Measurements from ENCODE around the gene NID2.

NID2 gene

DNA sequence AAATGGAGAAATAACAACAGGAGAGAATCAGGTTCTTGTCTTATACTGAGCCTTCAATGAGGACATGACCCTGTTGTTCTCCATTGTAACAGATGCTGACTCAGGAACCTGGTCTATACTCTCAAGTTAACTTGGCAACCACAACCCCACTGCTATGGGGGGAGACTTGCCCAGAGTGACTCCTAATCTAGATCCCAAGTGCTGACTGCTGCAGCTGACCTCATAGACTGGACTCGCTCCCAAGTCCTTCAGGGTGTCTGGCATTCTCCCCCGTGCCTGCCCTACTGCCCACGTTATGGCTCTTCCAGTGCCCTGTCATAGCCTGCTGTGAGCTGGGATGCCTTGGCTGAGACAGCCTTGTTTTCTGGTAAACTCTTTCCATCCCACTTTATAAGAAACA, 37.1 kb downstream of the NID2 start:
- Histone ChIP-seq H3K27ac (peak overlapping the region in 1 of 2 donors; percentile 68), H3K4me3 (peak overlapping the region; percentile 12)
- TF ChIP-seq CTCF (IDR thresholded peaks at IDR 0.05): no peak
- no peak for DNase-seq (ENCODE audit: low spot score)

DNA sequence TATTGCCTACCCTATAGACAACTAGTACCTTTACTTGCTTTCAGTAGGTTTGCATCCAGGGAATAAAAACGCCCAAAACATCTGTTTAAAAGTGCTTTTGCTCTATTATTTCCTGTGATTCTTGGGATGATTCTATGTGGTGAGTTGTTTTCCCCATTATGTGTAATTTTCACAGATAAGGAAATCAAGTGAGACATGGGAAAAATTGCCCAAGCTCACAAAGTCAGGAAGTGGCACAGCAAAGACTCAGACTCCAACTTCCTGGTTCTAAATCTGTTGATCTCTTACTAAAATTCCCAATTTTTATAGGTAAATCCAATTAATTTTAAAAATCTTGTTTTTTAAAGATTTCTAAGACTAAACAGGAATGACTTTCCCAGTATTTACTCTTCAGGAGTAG, 39.0 kb downstream of the NID2 start:
- Histone ChIP-seq H3K4me3 (no peak overlapping the region), H3K27ac (no peak overlapping the region)
- TF ChIP-seq CTCF (IDR thresholded peaks at IDR 0.05): no peak
- DNase-seq (ENCODE audit: low spot score): no peak

- Histone ChIP-seq H3K27ac (no peak overlapping the region), H3K4me3 (no peak overlapping the region)
- DNase-seq (ENCODE audit: low spot score): no peak
- no peak for TF ChIP-seq CTCF (IDR thresholded peaks at IDR 0.05)
Measured at GRCh38 chr14:52026901-52027300, 42.0 kb downstream of the NID2 start.

DNA sequence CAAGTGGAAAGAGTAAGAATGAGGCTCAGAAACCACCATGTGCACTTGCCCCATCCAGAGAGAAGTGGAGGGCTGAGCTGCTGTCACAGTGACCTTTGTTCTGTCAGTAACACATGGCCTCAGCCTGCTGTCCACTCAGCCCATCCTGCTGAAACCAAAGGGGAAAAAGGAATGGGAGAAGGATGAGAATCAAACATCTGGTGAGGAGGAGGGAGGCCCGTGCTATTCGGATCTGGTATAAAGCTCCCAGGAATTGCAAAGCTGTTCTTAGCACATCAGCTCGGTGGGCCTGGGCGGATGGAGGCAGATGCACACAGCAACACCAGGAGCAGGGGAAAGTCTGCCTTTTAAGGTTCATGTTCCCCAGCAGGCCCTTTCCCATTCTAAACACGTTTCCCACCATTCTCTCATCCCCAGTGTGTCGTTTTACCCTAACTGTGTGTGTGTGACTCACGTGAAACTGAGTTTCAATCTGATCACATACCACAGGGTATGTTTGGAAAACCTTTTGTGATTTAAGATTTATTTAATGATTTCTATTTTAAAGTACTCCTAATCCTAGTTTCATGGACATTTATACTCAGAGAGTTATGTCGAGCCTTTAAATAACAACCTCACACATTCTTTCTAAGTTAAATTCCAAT, 42.7 kb downstream of the NID2 start:
- Histone ChIP-seq H3K27ac (peak overlapping the region in 1 of 2 donors; percentile 47), H3K4me3 (no peak overlapping the region)
- no peak for DNase-seq (ENCODE audit: low spot score)
- TF ChIP-seq CTCF (IDR thresholded peaks at IDR 0.05): no peak

DNA sequence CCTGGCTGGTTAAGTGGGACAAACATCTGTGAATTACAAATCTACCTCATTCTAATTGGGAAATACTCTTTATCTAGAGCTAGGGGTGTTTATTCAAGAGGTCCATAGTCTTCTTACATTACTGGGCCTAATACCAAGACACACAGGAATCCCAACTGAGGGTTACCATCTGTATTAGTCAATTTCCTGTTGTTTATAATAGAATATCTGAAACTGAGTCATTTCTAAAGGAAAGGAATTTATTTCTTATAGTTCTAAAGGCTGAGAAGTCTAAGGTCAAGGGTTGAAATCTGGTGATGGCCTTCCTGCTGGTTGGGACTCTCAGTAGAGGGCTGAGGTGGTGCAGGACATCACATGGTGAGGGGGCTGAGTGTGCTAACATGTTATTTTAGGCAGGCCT, 43.5 kb downstream of the NID2 start:
- DNase-seq (ENCODE audit: low spot score): no peak
- H3K27ac ChIP-seq: peak overlapping the region in 1 of 2 donors; percentile 27
- no peak overlapping the region for H3K4me3 ChIP-seq
- no peak for TF ChIP-seq CTCF (IDR thresholded peaks at IDR 0.05)

- peak overlapping the region in 1 of 2 donors; percentile 5 for H3K27ac ChIP-seq
- TF ChIP-seq CTCF (IDR thresholded peaks at IDR 0.05): no peak
- no peak for DNase-seq (ENCODE audit: low spot score)
- H3K4me3 ChIP-seq: no peak overlapping the region
Measured at GRCh38 chr14:52023518-52023917, 45.3 kb downstream of the NID2 start.

DNA sequence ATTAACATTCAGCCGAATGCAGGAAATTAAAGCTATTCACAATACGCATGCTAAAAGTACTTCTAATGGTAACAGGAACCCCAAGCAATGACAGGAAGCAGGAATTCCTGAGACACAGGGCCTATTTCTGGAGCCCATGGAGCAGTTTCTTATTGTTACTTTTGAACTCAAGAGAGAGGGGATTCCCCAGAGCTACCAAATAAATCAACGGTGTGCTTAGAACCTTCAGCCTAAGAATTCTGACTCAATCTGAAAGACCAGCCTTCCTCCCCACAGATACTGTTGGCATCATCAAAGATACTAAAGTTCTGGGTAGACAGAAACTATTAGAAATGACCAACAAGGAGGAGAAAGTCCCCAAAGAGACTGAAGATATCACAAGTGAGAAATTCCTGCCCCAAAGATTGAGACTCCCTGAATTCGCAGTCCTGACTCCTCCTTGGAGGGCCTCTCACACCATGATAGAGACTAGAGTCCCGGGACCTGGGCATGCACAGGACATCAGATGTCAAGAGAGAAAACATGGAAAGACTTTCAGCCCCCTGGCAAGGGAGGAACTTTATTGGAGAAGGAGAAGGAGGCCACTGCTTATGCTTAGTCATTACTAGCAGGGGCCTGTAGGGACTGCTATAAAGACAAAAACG, 46.8 kb downstream of the NID2 start:
- no peak overlapping the region for H3K4me3 ChIP-seq
- DNase-seq (ENCODE audit: low spot score): no peak
- no peak overlapping the region for H3K27ac ChIP-seq
- TF ChIP-seq CTCF (IDR thresholded peaks at IDR 0.05): no peak

Data from coronary artery (tissue), 2 donors.